Breast epithelium (tissue), 4 donors: Measurements from ENCODE around the gene GPR3. TPM values are rescaled to one million over a fixed set of nuclear protein-coding genes. Genes with fewer than 3 reads are reported as not detected.

Experiments
- DNase-seq, 2 donors: peaks; one replicate each; pipeline ENCODE4 v3.0.0-alpha.2; 2019; ENCODE audit warnings: low spot score in 2 of 2
- H3K27ac ChIP-seq, 2 donors: fragments of 200-600 bp; sonication (generic) in 1 of 2; one replicate each; pipeline ENCODE4 v1.5.1; 2016 to 2019; ENCODE audit warnings: mild to moderate bottlenecking in 1 of 2
- H3K27me3 ChIP-seq, 2 donors: fragments of 200-600 bp; sonication (generic) in 1 of 2; one replicate each; pipeline versions ENCODE4 v1.5.1 to v1.6.0; 2017 to 2019; ENCODE audit warnings: control low read depth in 1 of 2, mild to moderate bottlenecking in 1 of 2
- H3K36me3 ChIP-seq: fragments of 200-600 bp; one replicate; pipeline ENCODE4 v1.5.1; 2019
- H3K4me1 ChIP-seq, 2 donors: fragments of 200-600 bp; sonication (generic); one replicate each; pipeline ENCODE4 v1.5.1; 2016 to 2019; ENCODE audit warnings: control low read depth in 1 of 2
- H3K4me3 ChIP-seq, 3 donors: fragments of 200-600 bp; sonication (generic); 1 replicate in 2 of 3; 2 replicates in 1 of 3; pipeline ENCODE4 v1.5.1; 2016 to 2019; ENCODE audit warnings: mild to moderate bottlenecking in 3 of 3, moderate library complexity in 2 of 3
- H3K9me3 ChIP-seq, 2 donors: fragments of 200-600 bp; sonication (generic) in 1 of 2; one replicate each; pipeline ENCODE4 v1.5.1; 2016 to 2019; ENCODE audit warnings: control low read depth in 1 of 2
- POLR2A ChIP-seq: fragments of 450-650 bp; IDR thresholded peaks from one replicate; pipeline ENCODE4 v1.6.1; 2016; ENCODE audit warnings: antibody characterized with exemption, mild to moderate bottlenecking, moderate library complexity
- POLR2AphosphoS5 ChIP-seq, 3 donors: sonication (generic); formaldehyde crosslinking; IDR thresholded peaks; one replicate each; pipeline ENCODE4 v1.6.1; 2017; ENCODE audit warnings: antibody characterized with exemption in 3 of 3
- intact Hi-C: fragments of 100-400 bp; cut with DNase I; formaldehyde crosslinking; loops from one replicate; pipeline ENCODE4 v1.15.1; 2023; ENCODE audit warnings: low total_unique reads
- total RNA-seq, 3 donors: library from RNA; depleted of rRNA; stranded (reverse); fragments of >200 nt; gene quantifications; one replicate each; pipeline ENCODE4 v1.1.0, GENCODE V29; 2016
- TF ChIP-seq, protein P1 (sequence below), 3 donors: fragments of 450-650 bp; IDR thresholded peaks; one replicate each; pipeline ENCODE4 v1.5.1; 2016 to 2017; ENCODE audit warnings: antibody characterized with exemption in 3 of 3, mild to moderate bottlenecking in 3 of 3, moderate library complexity in 3 of 3

The GPR3 gene
- total RNA-seq, 3 donors from 2014 or later: 0.16 to 0.66 TPM; not detected in 1

DNA sequence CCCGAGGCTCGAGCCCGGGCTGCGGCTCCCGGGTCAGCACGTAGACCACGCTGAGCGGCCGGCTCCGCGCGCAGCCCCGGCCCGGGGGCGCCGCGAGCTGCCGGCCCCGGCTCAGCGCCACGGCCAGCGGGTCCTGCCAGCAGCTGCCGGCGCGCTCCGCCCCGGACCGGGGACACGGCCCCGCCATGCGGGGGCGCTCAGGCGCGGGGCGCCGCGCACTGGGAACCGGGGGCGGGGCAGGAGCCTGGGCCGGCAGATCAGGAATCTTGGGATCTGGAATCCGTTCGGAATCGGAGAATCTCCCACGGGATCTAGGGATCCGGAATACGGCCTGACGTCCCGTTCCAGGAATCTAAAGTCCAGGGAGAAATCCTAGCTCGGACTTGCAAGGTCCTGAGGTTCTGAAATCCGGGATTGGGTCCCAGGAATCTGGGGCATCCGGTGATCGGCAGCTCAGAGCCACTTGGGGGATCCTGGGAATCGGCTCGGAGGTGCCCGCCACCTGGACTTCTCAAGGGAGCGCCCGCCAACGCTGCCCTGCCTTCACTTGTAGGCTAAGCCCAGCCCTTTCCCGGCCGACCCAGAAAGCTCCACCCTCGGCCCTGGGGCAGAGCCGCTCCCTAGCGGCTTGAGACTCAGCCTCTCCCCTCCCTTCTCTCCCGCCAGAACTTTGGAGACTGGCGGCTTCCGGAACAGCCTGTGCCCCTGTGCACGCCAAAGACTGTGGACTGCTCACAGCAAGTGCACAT is 25.8 kb upstream of the GPR3 start, which contains the start of gene MAP3K6:
TSS of gene MAP3K6 (minus strand) at position 551 of the 749 bp plus-strand sequence. CDS start at position 187, 364 bp downstream.
- intact Hi-C loops: loop anchor here (10.0 kb wide), 1 partner anchor 62 kb away; no protein-coding TSS in a partner anchor
- no peaks in the 10 kb centered on the region for H3K27me3 ChIP-seq
- no peaks in the 10 kb centered on the region for H3K9me3 ChIP-seq
- peaks cover 5 to 34% of the 10 kb centered on the region in 2 donors for H3K4me1 ChIP-seq
- H3K36me3 ChIP-seq: no peaks in the 10 kb centered on the region
- peak within 1 kb of the TSS; percentile 72 to 84 (median 79) for H3K4me3 ChIP-seq
- peak; percentile 48 for TF ChIP-seq POLR2A
- peak; percentile 66 to 80 (median 73) for TF ChIP-seq POLR2AphosphoS5 (IDR thresholded peaks at IDR 0.05)
- TF ChIP-seq, protein P1, sequence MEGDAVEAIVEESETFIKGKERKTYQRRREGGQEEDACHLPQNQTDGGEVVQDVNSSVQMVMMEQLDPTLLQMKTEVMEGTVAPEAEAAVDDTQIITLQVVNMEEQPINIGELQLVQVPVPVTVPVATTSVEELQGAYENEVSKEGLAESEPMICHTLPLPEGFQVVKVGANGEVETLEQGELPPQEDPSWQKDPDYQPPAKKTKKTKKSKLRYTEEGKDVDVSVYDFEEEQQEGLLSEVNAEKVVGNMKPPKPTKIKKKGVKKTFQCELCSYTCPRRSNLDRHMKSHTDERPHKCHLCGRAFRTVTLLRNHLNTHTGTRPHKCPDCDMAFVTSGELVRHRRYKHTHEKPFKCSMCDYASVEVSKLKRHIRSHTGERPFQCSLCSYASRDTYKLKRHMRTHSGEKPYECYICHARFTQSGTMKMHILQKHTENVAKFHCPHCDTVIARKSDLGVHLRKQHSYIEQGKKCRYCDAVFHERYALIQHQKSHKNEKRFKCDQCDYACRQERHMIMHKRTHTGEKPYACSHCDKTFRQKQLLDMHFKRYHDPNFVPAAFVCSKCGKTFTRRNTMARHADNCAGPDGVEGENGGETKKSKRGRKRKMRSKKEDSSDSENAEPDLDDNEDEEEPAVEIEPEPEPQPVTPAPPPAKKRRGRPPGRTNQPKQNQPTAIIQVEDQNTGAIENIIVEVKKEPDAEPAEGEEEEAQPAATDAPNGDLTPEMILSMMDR (IDR thresholded peaks at IDR 0.05): peak in 1 of 3 donors; percentile 32
- peak within 1 kb of the TSS; percentile 97 to 98 for H3K27ac ChIP-seq
- peak; percentile 92 to 95 for DNase-seq

DNA sequence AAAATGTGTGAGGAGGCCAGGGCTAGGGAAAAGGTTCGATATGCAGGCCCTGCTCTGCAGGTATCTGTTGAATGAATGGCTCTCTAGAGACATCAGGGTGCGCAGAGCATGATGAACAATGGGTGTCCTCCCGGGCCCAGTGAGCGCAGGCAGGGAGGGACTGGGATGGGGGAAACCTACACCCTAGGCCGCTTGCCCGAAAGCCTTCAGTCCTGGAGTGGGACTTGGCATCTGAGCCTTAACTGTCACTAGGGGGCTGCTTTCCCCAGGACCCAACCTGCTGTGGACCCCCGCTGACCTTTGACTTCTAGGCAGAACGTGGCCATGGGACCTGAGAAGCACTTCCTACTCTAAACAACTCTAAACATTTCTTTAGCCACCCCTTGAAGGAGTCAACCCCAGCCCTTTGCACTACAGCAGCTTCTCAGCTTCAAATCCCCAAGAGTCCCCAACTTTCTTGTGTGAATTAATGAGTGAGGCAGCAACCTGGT is 25.2 kb upstream of the GPR3 start:
- TF ChIP-seq, protein P1 (IDR thresholded peaks at IDR 0.05): no peak
- TF ChIP-seq POLR2A (no peak), POLR2AphosphoS5 (IDR thresholded peaks at IDR 0.05) (no peak)
- Histone ChIP-seq H3K9me3 (no peaks in the 10 kb centered on the region), H3K27ac (peak overlapping the region; percentile 97 to 98), H3K36me3 (no peaks in the 10 kb centered on the region), H3K4me1 (peaks cover 5 to 34% of the 10 kb centered on the region in 2 donors), H3K27me3 (no peaks in the 10 kb centered on the region), H3K4me3 (peak overlapping the region; percentile 72 to 84 (median 79))
- DNase-seq: no peak
- intact Hi-C loops: loop anchor here (10.0 kb wide), 1 partner anchor 62 kb away; no protein-coding TSS in a partner anchor

DNA sequence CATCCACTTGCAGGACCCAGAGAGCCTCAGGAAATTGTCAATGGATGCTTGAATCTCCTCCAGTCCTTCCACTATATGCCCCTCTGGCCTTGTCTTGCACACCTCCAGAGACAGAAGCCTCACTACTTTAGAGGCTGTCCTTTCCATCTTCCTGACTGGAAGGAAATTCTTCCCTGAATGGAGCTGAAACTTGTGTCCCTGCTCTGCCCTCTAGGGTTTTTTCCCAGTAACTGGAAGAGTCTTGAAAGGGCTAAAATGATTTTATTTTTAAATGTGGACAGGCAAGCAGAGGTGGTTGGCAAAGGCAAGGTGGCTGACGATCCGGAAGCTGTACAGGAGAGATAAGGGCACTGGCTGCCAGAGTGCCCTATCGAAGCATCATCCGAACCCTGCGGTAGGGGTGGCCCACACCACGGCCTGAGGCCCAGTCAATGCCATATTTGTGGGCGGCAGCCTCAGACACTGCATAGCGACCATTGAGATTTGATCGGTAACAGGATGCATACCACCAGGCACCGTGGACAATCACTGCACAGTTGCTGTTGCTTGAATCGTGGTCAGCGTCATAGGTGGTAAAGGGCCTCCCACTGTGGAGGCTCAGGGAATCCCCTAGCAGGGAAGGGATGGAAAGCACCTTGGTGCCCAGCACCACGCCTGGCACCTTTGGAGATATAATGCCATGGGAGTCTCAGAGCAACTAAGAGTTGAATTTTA is 23.4 kb upstream of the GPR3 start:
- no peak overlapping the region for H3K4me3 ChIP-seq

DNA sequence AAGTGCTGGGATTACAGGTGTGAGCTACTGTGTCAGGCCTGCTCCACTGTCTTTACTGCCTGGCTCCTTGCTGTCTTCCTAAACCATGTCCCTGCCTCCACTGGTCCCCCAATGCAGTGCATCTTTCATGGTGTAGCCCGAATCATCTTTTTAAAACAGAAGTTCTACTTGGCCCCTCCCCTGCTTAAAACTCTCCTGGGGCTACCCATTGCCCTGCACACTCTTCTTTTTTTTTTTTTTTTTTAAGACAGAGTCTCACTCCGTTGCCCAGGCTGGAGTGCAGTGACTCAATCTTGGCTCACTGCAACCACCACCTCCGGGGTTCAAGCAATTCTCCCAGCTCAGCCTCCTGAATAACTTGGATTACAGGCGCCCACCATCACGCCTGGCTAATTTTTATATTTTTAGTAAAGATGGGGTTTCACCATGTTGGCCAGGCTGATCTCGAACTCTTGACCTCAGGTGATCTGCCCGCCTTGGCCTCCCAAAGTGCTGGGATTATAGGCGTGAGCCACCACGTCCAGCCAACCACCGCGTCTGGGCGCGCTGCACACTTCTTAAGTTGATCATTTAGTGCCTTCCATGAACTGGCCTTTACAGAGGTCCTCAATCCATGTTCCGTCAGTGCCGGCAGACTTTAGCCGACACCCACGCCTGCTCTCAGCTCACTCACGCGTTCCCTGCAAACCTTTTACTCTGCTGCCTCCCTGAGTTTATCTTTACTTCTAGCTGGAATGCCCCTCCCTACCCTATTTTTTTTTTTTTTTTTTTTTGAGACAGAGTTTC is 20.2 kb upstream of the GPR3 start:
- Histone ChIP-seq H3K27ac (no peak overlapping the region), H3K9me3 (no peaks in the 10 kb centered on the region), H3K4me3 (no peak overlapping the region), H3K4me1 (peaks cover 4 to 19% of the 10 kb centered on the region in 2 donors), H3K27me3 (no peaks in the 10 kb centered on the region), H3K36me3 (no peaks in the 10 kb centered on the region)
- intact Hi-C loops: no loop called here
- DNase-seq: no peak
- TF ChIP-seq POLR2AphosphoS5 (IDR thresholded peaks at IDR 0.05) (no peak), POLR2A (no peak)
- TF ChIP-seq, protein P1 (IDR thresholded peaks at IDR 0.05): no peak

More for the DNA sequence above, 23.4 kb upstream of the GPR3 start:
- peak overlapping the region; percentile 70 to 73 for H3K27ac ChIP-seq
- H3K4me1 ChIP-seq: peaks cover 5 to 34% of the 10 kb centered on the region in 2 donors
- H3K9me3 ChIP-seq: no peaks in the 10 kb centered on the region
- no peaks in the 10 kb centered on the region for H3K27me3 ChIP-seq
- intact Hi-C loops: loop anchor here (10.0 kb wide), 1 partner anchor 64 kb away; no protein-coding TSS in a partner anchor
- no peaks in the 10 kb centered on the region for H3K36me3 ChIP-seq
- TF ChIP-seq POLR2AphosphoS5 (IDR thresholded peaks at IDR 0.05): no peak
- TF ChIP-seq, protein P1 (IDR thresholded peaks at IDR 0.05): no peak
- no peak for TF ChIP-seq POLR2A
- no peak for DNase-seq
